Stimulated activated naive CD8-positive, alpha-beta T cell treated with anti-CD3 and anti-CD28 coated beads, Interleukin-15, Interleukin-2, amounts not matched to agents 100 ng/mL and 50 ng/mL, for 24 hours (primary cell): ENCODE measurements around the gene FGF9.
A peak's percentile ranks its signal among the peaks of the same experiment; 100 is the strongest.

Experiments
- H3K27ac Mint-ChIP-seq: one replicate; pipeline ENCODE4 v1.8.0; 2021; ENCODE audit warnings: mild to moderate bottlenecking, mixed read lengths
- H3K27me3 Mint-ChIP-seq: one replicate; pipeline ENCODE4 v1.8.0; 2021; ENCODE audit warnings: mixed read lengths
- H3K36me3 Mint-ChIP-seq: one replicate; pipeline ENCODE4 v1.8.0; 2021; ENCODE audit warnings: low read depth, mixed read lengths
- H3K4me1 Mint-ChIP-seq: one replicate; pipeline ENCODE4 v1.8.0; 2021; ENCODE audit warnings: low read depth, mixed read lengths
- H3K4me3 Mint-ChIP-seq: one replicate; pipeline ENCODE4 v1.8.0; 2021; ENCODE audit warnings: mild to moderate bottlenecking, mixed read lengths
- H3K9me3 Mint-ChIP-seq: one replicate; pipeline ENCODE4 v1.8.0; 2021; ENCODE audit warnings: mixed read lengths

The FGF9 gene

GRCh38 chr13:21670883-21671619 is at the start of gene FGF9:
FGF9 (plus strand) TSS chr13:21671073; CDS start chr13:21671913, 840 bp downstream.
- H3K4me1 Mint-ChIP-seq = peaks cover 56% of the 10 kb centered on the region
- no peaks in the 10 kb centered on the region for H3K36me3 Mint-ChIP-seq
- H3K27ac Mint-ChIP-seq = peak within 1 kb of the TSS; percentile 88
- no peaks in the 10 kb centered on the region for H3K9me3 Mint-ChIP-seq
- H3K4me3 Mint-ChIP-seq = peak within 1 kb of the TSS; percentile 87
- H3K27me3 Mint-ChIP-seq = peaks cover 55% of the 10 kb centered on the region

DNA sequence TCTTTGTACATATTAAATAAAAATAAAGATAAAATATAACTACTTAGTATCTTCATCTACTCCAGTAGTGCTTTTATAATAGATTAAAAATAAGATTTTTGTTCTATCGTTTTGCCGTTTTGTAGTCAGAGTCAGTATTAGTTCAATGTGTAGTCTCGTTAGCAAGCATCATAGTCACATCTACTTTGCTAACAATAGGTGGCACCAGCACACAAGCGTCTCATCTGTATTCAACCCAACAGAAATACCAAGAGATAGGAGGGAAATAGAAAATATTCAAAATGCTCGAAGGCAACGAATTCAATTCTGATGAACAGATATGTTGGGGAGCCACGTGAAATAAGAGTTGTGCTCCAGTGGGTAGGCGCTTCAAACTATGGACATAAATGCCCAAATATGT is 45.5 kb upstream of the FGF9 start:
- Mint-ChIP-seq H3K9me3 (no peaks in the 10 kb centered on the region), H3K27ac (no peak overlapping the region), H3K36me3 (no peaks in the 10 kb centered on the region), H3K27me3 (peaks cover 7% of the 10 kb centered on the region), H3K4me1 (no peaks in the 10 kb centered on the region), H3K4me3 (no peak overlapping the region)

DNA sequence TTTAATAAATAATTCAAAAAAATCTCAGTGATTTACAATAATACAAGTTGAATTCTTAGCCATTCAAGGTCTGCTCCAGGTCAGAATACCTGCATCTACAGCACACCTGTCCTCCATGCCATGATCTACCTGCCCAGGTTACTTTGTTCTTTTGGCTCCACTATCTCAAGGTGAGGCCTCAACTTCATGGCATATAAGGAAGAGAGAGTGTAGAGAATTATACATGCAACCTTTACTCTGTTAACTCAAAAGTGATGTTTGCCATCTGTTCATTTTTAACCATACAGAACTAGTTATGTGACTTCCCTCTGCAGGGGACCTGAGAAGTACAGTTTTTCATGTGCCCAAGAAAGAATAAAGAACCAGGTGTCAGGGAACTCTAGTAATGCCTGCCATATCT is 38.7 kb upstream of the FGF9 start:
- H3K4me1 Mint-ChIP-seq = no peaks in the 10 kb centered on the region
- no peak overlapping the region for H3K4me3 Mint-ChIP-seq
- no peaks in the 10 kb centered on the region for H3K36me3 Mint-ChIP-seq
- no peak overlapping the region for H3K27ac Mint-ChIP-seq
- peaks cover 13% of the 10 kb centered on the region for H3K9me3 Mint-ChIP-seq
- peaks cover 8% of the 10 kb centered on the region for H3K27me3 Mint-ChIP-seq

GRCh38 chr13:21636656-21637055 is 34.2 kb upstream of the FGF9 start:
- Mint-ChIP-seq H3K4me3 (no peak overlapping the region), H3K9me3 (peaks cover 6% of the 10 kb centered on the region), H3K27ac (no peak overlapping the region), H3K4me1 (no peaks in the 10 kb centered on the region), H3K36me3 (no peaks in the 10 kb centered on the region), H3K27me3 (peaks cover 3% of the 10 kb centered on the region)

DNA sequence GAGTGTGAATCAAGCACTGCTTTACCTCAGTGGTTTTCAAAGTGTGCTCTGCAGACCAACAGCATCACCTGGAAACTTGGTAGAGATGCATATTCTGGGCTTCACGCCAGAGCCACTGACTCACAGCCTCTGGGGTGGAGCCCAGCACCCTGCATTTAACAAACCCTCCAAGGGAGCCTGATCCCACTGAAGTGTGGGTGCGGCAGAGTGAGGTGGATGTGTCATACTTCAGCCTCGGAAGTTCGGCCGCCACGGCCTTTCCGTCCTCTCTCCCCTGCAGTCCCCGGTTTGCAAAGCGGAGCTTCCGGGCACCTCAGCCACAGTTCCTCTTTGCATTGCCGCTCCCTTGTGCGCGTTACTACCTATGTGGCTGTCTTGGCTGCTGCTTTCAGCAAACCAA is 33.6 kb upstream of the FGF9 start:
- H3K27me3 Mint-ChIP-seq = no peaks in the 10 kb centered on the region
- no peak overlapping the region for H3K27ac Mint-ChIP-seq
- no peaks in the 10 kb centered on the region for H3K9me3 Mint-ChIP-seq
- no peaks in the 10 kb centered on the region for H3K4me1 Mint-ChIP-seq
- no peaks in the 10 kb centered on the region for H3K36me3 Mint-ChIP-seq
- H3K4me3 Mint-ChIP-seq = no peak overlapping the region

DNA sequence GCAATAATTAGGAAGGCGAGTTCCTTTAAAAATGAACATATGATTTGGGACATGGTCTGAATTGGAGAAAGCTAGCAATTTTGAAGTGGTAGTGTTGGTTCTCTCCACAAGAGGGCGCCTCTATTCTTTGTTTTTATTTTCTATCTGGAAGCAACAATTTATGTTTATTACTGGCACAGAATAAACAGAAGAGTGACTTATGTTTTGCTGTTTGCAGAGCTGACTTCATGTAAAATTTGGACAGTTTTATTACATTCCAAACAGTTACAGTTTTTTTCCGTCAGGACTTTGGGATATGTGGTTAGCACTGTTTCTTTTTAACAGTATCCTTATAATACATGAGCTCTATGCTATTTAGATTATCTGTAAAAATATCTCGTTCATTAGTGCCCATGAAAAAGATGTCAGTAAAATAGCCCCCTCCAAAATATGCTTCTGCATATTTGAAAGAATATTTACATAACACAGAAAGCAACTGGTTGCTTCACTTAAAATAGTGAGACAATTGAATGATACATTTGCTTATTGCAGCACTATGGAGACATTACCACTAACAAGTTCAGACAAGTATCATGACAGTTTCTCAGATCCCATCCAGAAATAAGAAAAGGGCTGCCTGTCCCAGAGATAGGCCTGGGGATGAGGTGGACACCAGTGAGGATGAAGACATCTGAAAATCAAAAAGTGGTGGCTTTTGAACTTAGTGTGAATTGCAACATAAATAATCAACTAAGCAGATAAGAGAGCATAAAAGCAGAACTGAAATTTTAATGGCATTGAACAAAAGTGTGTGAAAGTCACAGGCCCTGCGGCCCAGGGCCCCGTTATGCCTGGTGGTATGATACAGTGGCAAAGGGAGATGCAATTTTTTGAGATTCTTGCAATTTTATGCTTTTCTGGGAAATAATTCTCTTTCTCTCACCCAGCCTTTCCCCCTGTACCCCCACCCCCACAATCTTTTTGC is 32.3 kb upstream of the FGF9 start:
- H3K4me3 Mint-ChIP-seq = no peak overlapping the region
- H3K27me3 Mint-ChIP-seq = no peaks in the 10 kb centered on the region
- no peaks in the 10 kb centered on the region for H3K9me3 Mint-ChIP-seq
- H3K27ac Mint-ChIP-seq = no peak overlapping the region
- H3K36me3 Mint-ChIP-seq = no peaks in the 10 kb centered on the region
- H3K4me1 Mint-ChIP-seq = no peaks in the 10 kb centered on the region

DNA sequence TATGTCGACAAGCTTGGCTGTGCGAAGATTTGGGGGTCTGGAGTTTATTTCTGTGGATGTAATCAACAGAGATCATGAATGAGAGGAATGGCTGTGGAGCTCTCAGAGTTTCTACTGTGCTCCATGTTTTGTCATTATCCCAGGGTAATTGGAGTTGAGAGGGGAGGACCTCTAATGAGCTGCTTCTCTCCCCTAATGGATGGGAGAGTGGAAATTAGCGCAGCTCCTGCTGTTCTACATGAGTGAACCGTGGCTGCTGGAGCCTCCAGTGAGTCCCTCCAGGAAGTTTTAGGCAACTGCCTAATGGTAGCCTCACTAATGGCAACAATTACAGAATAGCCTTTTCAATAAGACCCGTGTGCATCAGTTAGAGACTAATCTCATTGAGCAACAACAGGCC is 31.3 kb upstream of the FGF9 start:
- H3K27me3 Mint-ChIP-seq = no peaks in the 10 kb centered on the region
- no peaks in the 10 kb centered on the region for H3K9me3 Mint-ChIP-seq

GRCh38 chr13:21641629-21642028 is 29.2 kb upstream of the FGF9 start:
- Mint-ChIP-seq H3K4me1 (no peaks in the 10 kb centered on the region), H3K4me3 (no peak overlapping the region), H3K27me3 (peaks cover 1% of the 10 kb centered on the region), H3K9me3 (no peaks in the 10 kb centered on the region), H3K36me3 (no peaks in the 10 kb centered on the region), H3K27ac (no peak overlapping the region)

More for the DNA sequence above, 31.3 kb upstream of the FGF9 start:
- Mint-ChIP-seq H3K4me1 (no peaks in the 10 kb centered on the region), H3K4me3 (no peak overlapping the region), H3K36me3 (no peaks in the 10 kb centered on the region), H3K27ac (no peak overlapping the region)

DNA sequence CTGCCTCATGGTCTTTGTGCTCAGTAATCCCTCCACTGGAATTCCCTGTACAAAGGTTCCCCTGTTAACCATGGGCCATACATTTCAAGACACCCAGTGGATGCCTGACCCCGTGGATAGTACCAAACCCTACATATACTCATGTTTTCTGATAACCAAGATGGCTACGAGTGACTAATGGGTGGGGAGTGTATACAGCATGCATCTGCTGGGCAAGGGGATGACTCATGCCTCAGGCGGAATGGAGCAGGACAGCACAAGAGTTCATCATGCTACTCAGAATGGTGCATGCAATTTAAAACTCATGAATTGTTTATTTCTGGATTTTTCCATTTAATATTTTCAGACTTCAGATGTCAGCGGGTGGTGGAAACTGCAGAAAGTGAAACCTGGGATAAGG is 13.3 kb upstream of the FGF9 start:
- no peaks in the 10 kb centered on the region for H3K4me1 Mint-ChIP-seq
- peaks cover 38% of the 10 kb centered on the region for H3K27me3 Mint-ChIP-seq
- no peaks in the 10 kb centered on the region for H3K36me3 Mint-ChIP-seq
- peaks cover 7% of the 10 kb centered on the region for H3K9me3 Mint-ChIP-seq
- no peak overlapping the region for H3K4me3 Mint-ChIP-seq
- H3K27ac Mint-ChIP-seq = no peak overlapping the region

- Mint-ChIP-seq H3K27ac (no peak overlapping the region), H3K4me1 (no peaks in the 10 kb centered on the region), H3K4me3 (no peak overlapping the region), H3K36me3 (no peaks in the 10 kb centered on the region), H3K9me3 (peaks cover 7% of the 10 kb centered on the region), H3K27me3 (peaks cover 35% of the 10 kb centered on the region)
Observed at GRCh38 chr13:21659087-21659486, 11.8 kb upstream of the FGF9 start.

GRCh38 chr13:21661097-21661909 is 9.6 kb upstream of the FGF9 start:
- Mint-ChIP-seq H3K36me3 (no peaks in the 10 kb centered on the region), H3K4me3 (no peak overlapping the region), H3K27ac (no peak overlapping the region), H3K9me3 (peaks cover 7% of the 10 kb centered on the region), H3K27me3 (peaks cover 30% of the 10 kb centered on the region), H3K4me1 (no peaks in the 10 kb centered on the region)

- H3K27ac Mint-ChIP-seq = no peak overlapping the region
- H3K4me3 Mint-ChIP-seq = no peak overlapping the region
- peaks cover under 1% of the 10 kb centered on the region for H3K4me1 Mint-ChIP-seq
- H3K9me3 Mint-ChIP-seq = peaks cover 7% of the 10 kb centered on the region
- H3K27me3 Mint-ChIP-seq = peaks cover 34% of the 10 kb centered on the region
- H3K36me3 Mint-ChIP-seq = no peaks in the 10 kb centered on the region
Observed at GRCh38 chr13:21663197-21663596, 7.7 kb upstream of the FGF9 start.

DNA sequence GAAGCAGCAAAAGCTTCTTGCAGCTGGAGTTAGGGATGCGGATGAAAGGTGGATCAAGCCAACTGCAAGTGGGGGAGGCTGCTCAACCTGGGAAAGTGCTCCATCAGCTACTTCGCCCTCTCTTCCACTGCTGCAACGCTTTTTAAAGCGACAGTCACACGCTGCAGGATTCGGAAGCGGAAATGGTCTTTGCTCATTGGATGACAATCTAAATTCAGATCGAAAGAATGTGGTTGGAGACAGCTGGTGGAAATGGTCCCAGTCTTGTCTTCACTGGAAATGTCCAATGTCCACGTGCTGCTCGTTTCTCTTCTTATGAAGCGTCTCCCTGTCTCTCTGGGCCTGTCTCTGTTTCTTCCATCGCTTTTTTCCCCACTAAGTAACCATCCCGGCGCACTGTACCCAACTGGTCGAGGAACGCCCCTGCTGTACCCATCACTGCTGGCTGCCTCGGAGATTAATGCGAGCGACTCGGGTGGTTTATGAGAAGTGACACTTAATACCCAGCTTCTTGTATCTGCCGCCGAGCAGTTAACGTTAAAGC is 2.1 kb upstream of the FGF9 start:
- H3K27ac Mint-ChIP-seq = no peak overlapping the region
- H3K36me3 Mint-ChIP-seq = no peaks in the 10 kb centered on the region

GRCh38 chr13:21670006-21670882 is 629 bp upstream of the FGF9 start:
- Mint-ChIP-seq H3K27me3 (peaks cover 49% of the 10 kb centered on the region), H3K4me1 (peaks cover 50% of the 10 kb centered on the region), H3K27ac (peak overlapping the region; percentile 88), H3K9me3 (no peaks in the 10 kb centered on the region), H3K4me3 (peak overlapping the region; percentile 87), H3K36me3 (no peaks in the 10 kb centered on the region)

More for the DNA sequence above, 2.1 kb upstream of the FGF9 start:
- no peaks in the 10 kb centered on the region for H3K9me3 Mint-ChIP-seq
- H3K4me3 Mint-ChIP-seq = peak overlapping the region; percentile 85
- H3K4me1 Mint-ChIP-seq = peaks cover 46% of the 10 kb centered on the region
- peaks cover 50% of the 10 kb centered on the region for H3K27me3 Mint-ChIP-seq
